Measurements from ENCODE around the gene SAMD11. TPM values are rescaled to one million over a fixed set of nuclear protein-coding genes. Genes with fewer than 3 reads are reported as not detected.

SAMD11 gene
- total and polyA plus RNA-seq, 2 of the 13 experiments (the other 11 are each of a cell fraction or from before 2014, with no cell fraction given) = 0.11 TPM; not detected in 1

GRCh38 chr1:958823-959730, 35.4 kb downstream of the SAMD11 start, which contains the start of gene NOC2L (continued):
- TF ChIP-seq RBFOX2 (IDR thresholded peaks at IDR 0.05; ENCODE audit: low read depth, low read length) (peak; percentile 80), SOX6 (IDR thresholded peaks at IDR 0.05) (no peak), SOX6 (CRISPR knock-in tag; IDR thresholded peaks at IDR 0.05) (peak; percentile 38; the same call in 1 of the 2 replicates), ZNF800 (CRISPR knock-in tag; IDR thresholded peaks at IDR 0.05) (peak; percentile 84), FOXP1 (IDR thresholded peaks at IDR 0.05) (no peak), FOXP1 (CRISPR knock-in tag; IDR thresholded peaks at IDR 0.05) (no peak), NONO (IDR thresholded peaks at IDR 0.05) (no peak), NONO (CRISPR knock-in tag; conservative IDR thresholded peaks at IDR 0.05) (peak; percentile 79), THAP11 (CRISPR knock-in tag; IDR thresholded peaks at IDR 0.05) (peak; percentile 89), ZNF589 (CRISPR knock-in tag; conservative IDR thresholded peaks at IDR 0.05) (peak; percentile 41; the same call in 1 of the 2 replicates), SP1 (IDR thresholded peaks at IDR 0.05) (no peak), SP1 (CRISPR knock-in tag; IDR thresholded peaks at IDR 0.05) (peak; percentile 93), ZNF790 (CRISPR knock-in tag; IDR thresholded peaks at IDR 0.05; ENCODE audit: borderline replicate concordance) (no peak), CREM (IDR thresholded peaks at IDR 0.05) (peak; percentile 62; the same call in 1 of the 2 replicates), CREM (CRISPR knock-in tag; IDR thresholded peaks at IDR 0.05) (no peak), ZNF230 (CRISPR knock-in tag; IDR thresholded peaks at IDR 0.05) (peak; percentile 63; the same call in 1 of the 2 replicates), FLYWCH1 (CRISPR knock-in tag; IDR thresholded peaks at IDR 0.05) (no peak), HNRNPK (IDR thresholded peaks at IDR 0.05; ENCODE audit: low read depth, low read length, poor library complexity, severe bottlenecking) (peak; percentile 12), TFDP1 (CRISPR knock-in tag; IDR thresholded peaks at IDR 0.05; ENCODE audit: borderline replicate concordance) (peak; percentile 49; the same call in 1 of the 2 replicates), ZNF720 (CRISPR knock-in tag; IDR thresholded peaks at IDR 0.05) (no peak), NFAT5 (CRISPR knock-in tag; IDR thresholded peaks at IDR 0.05) (peak; percentile 58; the same call in 1 of the 2 replicates), PRMT3 (CRISPR knock-in tag; IDR thresholded peaks at IDR 0.05; ENCODE audit: borderline replicate concordance, low read depth) (no peak)

Measured in HepG2 (cell line).